GM12878 (cell line): ENCODE results near the gene GPATCH11. TPM values are rescaled to one million over a fixed set of nuclear protein-coding genes. Genes with fewer than 3 reads are reported as not detected.

Experiments
- CBX5 ChIP-seq: sonication (generic); IDR thresholded peaks from 2 replicates; pipeline ENCODE4 v1.6.1; 2016; ENCODE audit warnings: low read depth, moderate library complexity, mild to moderate bottlenecking, inconsistent platforms
- EED ChIP-seq: sonication (generic); IDR thresholded peaks from 2 replicates; pipeline ENCODE4 v1.6.1; 2016; ENCODE audit warnings: antibody characterized with exemption, low read depth
- FOXM1 ChIP-seq: IDR thresholded peaks from 2 replicates; pipeline ENCODE4 v1.6.1; 2012; ENCODE audit warnings: low read depth, mild to moderate bottlenecking, inconsistent platforms, low read length, moderate library complexity
- HDAC6 ChIP-seq: fragments of 200-600 bp; sonication (generic); IDR thresholded peaks from one replicate; pipeline ENCODE4 v1.8.0; 2017; ENCODE audit warnings: antibody characterized with exemption; ENCODE audit not compliant: unreplicated experiment
- KDM1A ChIP-seq: fragments of 200-600 bp; sonication (generic); IDR thresholded peaks from 2 replicates; pipeline ENCODE4 v1.6.1; 2016; ENCODE audit warnings: borderline replicate concordance
- LARP7 ChIP-seq: fragments of 450-650 bp; IDR thresholded peaks from 2 replicates; pipeline ENCODE4 v1.6.1; 2017; ENCODE audit warnings: mild to moderate bottlenecking
- MTA2 ChIP-seq: fragments of 450-650 bp; IDR thresholded peaks from 2 replicates; pipeline ENCODE4 v1.6.1; 2016; ENCODE audit warnings: low read depth, mild to moderate bottlenecking, moderate library complexity
- MTA3 ChIP-seq: IDR thresholded peaks from 2 replicates; pipeline ENCODE4 v1.6.1; 2012; ENCODE audit warnings: low read length, inconsistent platforms, borderline replicate concordance
- MYB ChIP-seq: fragments of 150-350 bp; IDR thresholded peaks from 2 replicates; pipeline ENCODE4 v1.6.1; 2014; ENCODE audit warnings: mild to moderate bottlenecking, low read depth, low read length, borderline replicate concordance
- NFXL1 ChIP-seq: fragments of 450-650 bp; IDR thresholded peaks from 2 replicates; pipeline ENCODE4 v1.6.1; 2017; ENCODE audit warnings: antibody characterized with exemption, mild to moderate bottlenecking, borderline replicate concordance
- NR2F1 ChIP-seq: fragments of 450-650 bp; conservative IDR thresholded peaks from 2 replicates; pipeline ENCODE4 v1.6.1; 2017; ENCODE audit warnings: mild to moderate bottlenecking
- POLR2AphosphoS5 ChIP-seq: IDR thresholded peaks from 2 replicates; pipeline ENCODE4 v1.6.1; 2011; ENCODE audit warnings: mild to moderate bottlenecking, low read length, inconsistent platforms
- POU2F2 ChIP-seq: IDR thresholded peaks from 3 replicates; pipeline ENCODE4 v1.6.1; 2011; ENCODE audit warnings: low read depth, mild to moderate bottlenecking, low read length, borderline replicate concordance
- RBBP5 ChIP-seq: fragments of 200-600 bp; sonication (generic); conservative IDR thresholded peaks from 2 replicates; pipeline ENCODE4 v1.6.1; 2016
- RUNX3 ChIP-seq: IDR thresholded peaks from 2 replicates; pipeline ENCODE4 v1.6.1; 2012; ENCODE audit warnings: low read length, inconsistent platforms
- SIX5 ChIP-seq: IDR thresholded peaks from 2 replicates; pipeline ENCODE4 v1.6.1; 2011; ENCODE audit warnings: mild to moderate bottlenecking, low read depth, low read length, moderate library complexity; ENCODE audit not compliant: severe bottlenecking
- SMC3 ChIP-seq: IDR thresholded peaks from 2 replicates; pipeline ENCODE4 v1.6.1; 2011; ENCODE audit warnings: low read length, improper control_type of control experiment, borderline replicate concordance
- SREBF1 ChIP-seq: IDR thresholded peaks from 2 replicates; pipeline ENCODE4 v1.6.1; 2012; ENCODE audit warnings: mild to moderate bottlenecking, low read length
- SUZ12 ChIP-seq: fragments of 200-600 bp; sonication (generic); IDR thresholded peaks from one replicate; pipeline ENCODE4 v1.6.1; 2018; ENCODE audit warnings: antibody characterized with exemption, mild to moderate bottlenecking; ENCODE audit not compliant: unreplicated experiment
- TCF3 ChIP-seq: IDR thresholded peaks from 2 replicates; pipeline ENCODE4 v1.6.1; 2012; ENCODE audit warnings: low read depth, mild to moderate bottlenecking, low read length, borderline replicate concordance; ENCODE audit not compliant: insufficient read depth
- YY1 ChIP-seq: IDR thresholded peaks from 2 replicates; pipeline ENCODE4 v1.6.1; 2011; ENCODE audit warnings: low read depth, mild to moderate bottlenecking, low read length
- ZZZ3 ChIP-seq: IDR thresholded peaks from 2 replicates; pipeline ENCODE4 v1.6.1; 2011; ENCODE audit warnings: low read depth; ENCODE audit not compliant: control insufficient read depth, insufficient read length
- polyA plus RNA-seq, 11 experiments: library from polyadenylated mRNA; depleted of rRNA in 4 of 11; unstranded in 6 of 11; stranded (reverse) in 5 of 11; fragments of >200 nt; fragmentation: Nextera tagmentation in 4 of 11; fragmentation: Illumina TruSeq in 1 of 11; extraction: Ambion mirVana in 4 of 11; extraction: Trizol in 1 of 11; gene quantifications; 1 replicate in 1 of 11; 2 replicates in 10 of 11; pipeline versions ENCODE4 v1.2.1 to v1.2.3, GENCODE V29; 2011 to 2016; ENCODE audit warnings: inconsistent platforms in 2 of 11, missing spikeins in 2 of 11, low read depth in 1 of 11
- total RNA-seq, 4 experiments: library from RNA; depleted of rRNA in 3 of 4; stranded (reverse); fragments of >200 nt in 3 of 4; fragmentation: Illumina TruSeq in 1 of 4; extraction: Trizol in 1 of 4; gene quantifications; 2 replicates each; pipeline versions ENCODE4 v1.2.1 to v1.2.3, GENCODE V29; 2013 to 2021
- TF ChIP-seq, protein P1 (sequence below), 3 experiments: IDR thresholded peaks in 2 of 3; conservative IDR thresholded peaks in 1 of 3; 2 replicates each; pipeline ENCODE4 v1.5.1; 2011; ENCODE audit warnings: low read depth in 3 of 3, low read length in 3 of 3, mild to moderate bottlenecking in 3 of 3, control low read depth in 2 of 3, moderate library complexity in 2 of 3, inconsistent platforms in 1 of 3, mixed read lengths in 1 of 3; ENCODE audit not compliant: control insufficient read depth in 2 of 3, insufficient read depth in 1 of 3; ENCODE audit errors: extremely low read depth in 1 of 3
- TF ChIP-seq, protein P2 (sequence below): fragments of 450-650 bp; IDR thresholded peaks from 2 replicates; pipeline ENCODE4 v1.6.1; 2018; ENCODE audit warnings: mild to moderate bottlenecking, low read depth, moderate library complexity; ENCODE audit not compliant: partially characterized antibody
- TF ChIP-seq, protein P3 (sequence below): IDR thresholded peaks from 2 replicates; pipeline ENCODE4 v1.6.1; 2012; ENCODE audit warnings: mild to moderate bottlenecking, low read depth, low read length

The GPATCH11 gene
- total and polyA plus RNA-seq, 10 of the 15 experiments (the other 5 are each of a cell fraction or from before 2014, with no cell fraction given) = 11.5 to 31.8 (median 16.5) TPM

DNA sequence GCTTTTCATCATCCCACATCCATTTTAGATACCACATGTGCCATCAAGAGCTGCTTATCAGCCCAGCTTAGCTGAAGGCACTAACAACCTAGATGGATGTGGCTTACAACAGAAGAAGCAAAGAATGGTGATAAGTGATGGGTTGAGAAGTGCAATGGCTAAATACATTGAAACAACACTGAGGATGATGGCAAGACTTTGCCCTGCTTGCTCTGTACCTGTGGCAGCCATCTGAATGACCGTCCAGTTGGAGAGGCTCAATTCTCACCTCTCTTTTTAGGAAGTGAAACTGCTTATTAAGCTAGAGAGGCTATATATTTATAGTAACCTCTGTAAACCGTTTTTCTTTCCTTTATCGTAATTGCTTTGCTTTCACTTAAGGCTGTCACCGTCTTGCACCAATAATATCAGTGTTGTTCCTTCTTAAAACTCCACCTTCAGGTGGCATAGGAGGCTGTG is 5.7 kb downstream of the GPATCH11 start (continued):
- TF ChIP-seq NFXL1 (no peak), KDM1A (0 out of 2 replicates have a peak, but pooled peaks have one; percentile 37), NR2F1 (peak; percentile 70), RUNX3 (peak; percentile 87), POLR2AphosphoS5 (peak; percentile 66), TCF3 (no peak), POU2F2 (0 out of 3 replicates have a peak, but pooled peaks have one; percentile 43), MTA2 (peak; percentile 84), HDAC6 (no peak), SMC3 (no peak), SIX5 (no peak), CBX5 (no peak), YY1 (peak; percentile 74), ZZZ3 (no peak), MTA3 (no peak), EED (peak; percentile 68), LARP7 (no peak), MYB (peak; percentile 63; the same call in 1 of the 2 replicates), SUZ12 (no peak), SREBF1 (no peak; the same call in 1 of the 2 replicates), RBBP5 (no peak), FOXM1 (peak; percentile 75; the same call in 1 of the 2 replicates)
- TF ChIP-seq, protein P1, sequence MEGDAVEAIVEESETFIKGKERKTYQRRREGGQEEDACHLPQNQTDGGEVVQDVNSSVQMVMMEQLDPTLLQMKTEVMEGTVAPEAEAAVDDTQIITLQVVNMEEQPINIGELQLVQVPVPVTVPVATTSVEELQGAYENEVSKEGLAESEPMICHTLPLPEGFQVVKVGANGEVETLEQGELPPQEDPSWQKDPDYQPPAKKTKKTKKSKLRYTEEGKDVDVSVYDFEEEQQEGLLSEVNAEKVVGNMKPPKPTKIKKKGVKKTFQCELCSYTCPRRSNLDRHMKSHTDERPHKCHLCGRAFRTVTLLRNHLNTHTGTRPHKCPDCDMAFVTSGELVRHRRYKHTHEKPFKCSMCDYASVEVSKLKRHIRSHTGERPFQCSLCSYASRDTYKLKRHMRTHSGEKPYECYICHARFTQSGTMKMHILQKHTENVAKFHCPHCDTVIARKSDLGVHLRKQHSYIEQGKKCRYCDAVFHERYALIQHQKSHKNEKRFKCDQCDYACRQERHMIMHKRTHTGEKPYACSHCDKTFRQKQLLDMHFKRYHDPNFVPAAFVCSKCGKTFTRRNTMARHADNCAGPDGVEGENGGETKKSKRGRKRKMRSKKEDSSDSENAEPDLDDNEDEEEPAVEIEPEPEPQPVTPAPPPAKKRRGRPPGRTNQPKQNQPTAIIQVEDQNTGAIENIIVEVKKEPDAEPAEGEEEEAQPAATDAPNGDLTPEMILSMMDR (IDR thresholded peaks at IDR 0.05 in 2 of 3, conservative IDR thresholded peaks at IDR 0.05 in 1 of 3; ENCODE audit: control insufficient read depth in 2 of 3, extremely low read depth in 1 of 3, insufficient read depth in 1 of 3, low read depth in 3 of 3, low read length in 3 of 3) = no peak
- TF ChIP-seq, protein P2, sequence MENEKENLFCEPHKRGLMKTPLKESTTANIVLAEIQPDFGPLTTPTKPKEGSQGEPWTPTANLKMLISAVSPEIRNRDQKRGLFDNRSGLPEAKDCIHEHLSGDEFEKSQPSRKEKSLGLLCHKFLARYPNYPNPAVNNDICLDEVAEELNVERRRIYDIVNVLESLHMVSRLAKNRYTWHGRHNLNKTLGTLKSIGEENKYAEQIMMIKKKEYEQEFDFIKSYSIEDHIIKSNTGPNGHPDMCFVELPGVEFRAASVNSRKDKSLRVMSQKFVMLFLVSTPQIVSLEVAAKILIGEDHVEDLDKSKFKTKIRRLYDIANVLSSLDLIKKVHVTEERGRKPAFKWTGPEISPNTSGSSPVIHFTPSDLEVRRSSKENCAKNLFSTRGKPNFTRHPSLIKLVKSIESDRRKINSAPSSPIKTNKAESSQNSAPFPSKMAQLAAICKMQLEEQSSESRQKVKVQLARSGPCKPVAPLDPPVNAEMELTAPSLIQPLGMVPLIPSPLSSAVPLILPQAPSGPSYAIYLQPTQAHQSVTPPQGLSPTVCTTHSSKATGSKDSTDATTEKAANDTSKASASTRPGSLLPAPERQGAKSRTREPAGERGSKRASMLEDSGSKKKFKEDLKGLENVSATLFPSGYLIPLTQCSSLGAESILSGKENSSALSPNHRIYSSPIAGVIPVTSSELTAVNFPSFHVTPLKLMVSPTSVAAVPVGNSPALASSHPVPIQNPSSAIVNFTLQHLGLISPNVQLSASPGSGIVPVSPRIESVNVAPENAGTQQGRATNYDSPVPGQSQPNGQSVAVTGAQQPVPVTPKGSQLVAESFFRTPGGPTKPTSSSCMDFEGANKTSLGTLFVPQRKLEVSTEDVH = no peak
- TF ChIP-seq, protein P3, sequence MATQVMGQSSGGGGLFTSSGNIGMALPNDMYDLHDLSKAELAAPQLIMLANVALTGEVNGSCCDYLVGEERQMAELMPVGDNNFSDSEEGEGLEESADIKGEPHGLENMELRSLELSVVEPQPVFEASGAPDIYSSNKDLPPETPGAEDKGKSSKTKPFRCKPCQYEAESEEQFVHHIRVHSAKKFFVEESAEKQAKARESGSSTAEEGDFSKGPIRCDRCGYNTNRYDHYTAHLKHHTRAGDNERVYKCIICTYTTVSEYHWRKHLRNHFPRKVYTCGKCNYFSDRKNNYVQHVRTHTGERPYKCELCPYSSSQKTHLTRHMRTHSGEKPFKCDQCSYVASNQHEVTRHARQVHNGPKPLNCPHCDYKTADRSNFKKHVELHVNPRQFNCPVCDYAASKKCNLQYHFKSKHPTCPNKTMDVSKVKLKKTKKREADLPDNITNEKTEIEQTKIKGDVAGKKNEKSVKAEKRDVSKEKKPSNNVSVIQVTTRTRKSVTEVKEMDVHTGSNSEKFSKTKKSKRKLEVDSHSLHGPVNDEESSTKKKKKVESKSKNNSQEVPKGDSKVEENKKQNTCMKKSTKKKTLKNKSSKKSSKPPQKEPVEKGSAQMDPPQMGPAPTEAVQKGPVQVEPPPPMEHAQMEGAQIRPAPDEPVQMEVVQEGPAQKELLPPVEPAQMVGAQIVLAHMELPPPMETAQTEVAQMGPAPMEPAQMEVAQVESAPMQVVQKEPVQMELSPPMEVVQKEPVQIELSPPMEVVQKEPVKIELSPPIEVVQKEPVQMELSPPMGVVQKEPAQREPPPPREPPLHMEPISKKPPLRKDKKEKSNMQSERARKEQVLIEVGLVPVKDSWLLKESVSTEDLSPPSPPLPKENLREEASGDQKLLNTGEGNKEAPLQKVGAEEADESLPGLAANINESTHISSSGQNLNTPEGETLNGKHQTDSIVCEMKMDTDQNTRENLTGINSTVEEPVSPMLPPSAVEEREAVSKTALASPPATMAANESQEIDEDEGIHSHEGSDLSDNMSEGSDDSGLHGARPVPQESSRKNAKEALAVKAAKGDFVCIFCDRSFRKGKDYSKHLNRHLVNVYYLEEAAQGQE = no peak
